Measurements from ENCODE around the gene UMAD1. TPM values are rescaled to one million over a fixed set of nuclear protein-coding genes. Genes with fewer than 3 reads are reported as not detected.

UMAD1 gene
- total RNA-seq, 2 donors from 2014 or later = 12.9 to 23.9 TPM

DNA sequence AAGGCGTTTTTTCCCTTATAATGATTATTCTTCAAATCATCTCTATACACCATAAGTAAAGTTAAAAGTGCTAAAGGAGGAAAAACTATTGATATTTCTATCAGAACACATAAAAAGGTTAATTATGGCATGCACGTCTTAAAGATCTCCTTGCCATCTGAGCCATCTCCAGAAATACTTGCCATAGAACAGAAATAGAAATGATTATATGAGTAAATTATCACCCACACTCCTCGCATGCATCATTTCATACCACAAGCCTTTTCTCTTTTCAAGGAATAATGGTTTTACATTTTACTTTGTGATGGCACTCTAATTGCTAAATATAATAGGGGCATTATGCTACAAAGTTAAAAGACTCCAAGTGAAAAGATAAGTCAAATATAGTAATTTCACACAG lies 272.4 kb downstream of the UMAD1 start:
- ATAC-seq (ENCODE audit: insufficient number of reproducible peaks, low FRiP score, low read depth) (no peak), DNase-seq (ENCODE audit: low spot score) (no peak)
- Histone ChIP-seq H3K27ac (no peak overlapping the region), H3K4me1 (ENCODE audit: control insufficient read depth in 1 of 2, low read depth in 2 of 2) (no peaks in the 10 kb centered on the region), H3K4me3 (no peak overlapping the region), H3K9me3 (no peaks in the 10 kb centered on the region), H3K36me3 (no peaks in the 10 kb centered on the region), H3K27me3 (replicated peaks; ENCODE audit: insufficient read depth) (no peaks in the 10 kb centered on the region)
- TF ChIP-seq, protein P1, sequence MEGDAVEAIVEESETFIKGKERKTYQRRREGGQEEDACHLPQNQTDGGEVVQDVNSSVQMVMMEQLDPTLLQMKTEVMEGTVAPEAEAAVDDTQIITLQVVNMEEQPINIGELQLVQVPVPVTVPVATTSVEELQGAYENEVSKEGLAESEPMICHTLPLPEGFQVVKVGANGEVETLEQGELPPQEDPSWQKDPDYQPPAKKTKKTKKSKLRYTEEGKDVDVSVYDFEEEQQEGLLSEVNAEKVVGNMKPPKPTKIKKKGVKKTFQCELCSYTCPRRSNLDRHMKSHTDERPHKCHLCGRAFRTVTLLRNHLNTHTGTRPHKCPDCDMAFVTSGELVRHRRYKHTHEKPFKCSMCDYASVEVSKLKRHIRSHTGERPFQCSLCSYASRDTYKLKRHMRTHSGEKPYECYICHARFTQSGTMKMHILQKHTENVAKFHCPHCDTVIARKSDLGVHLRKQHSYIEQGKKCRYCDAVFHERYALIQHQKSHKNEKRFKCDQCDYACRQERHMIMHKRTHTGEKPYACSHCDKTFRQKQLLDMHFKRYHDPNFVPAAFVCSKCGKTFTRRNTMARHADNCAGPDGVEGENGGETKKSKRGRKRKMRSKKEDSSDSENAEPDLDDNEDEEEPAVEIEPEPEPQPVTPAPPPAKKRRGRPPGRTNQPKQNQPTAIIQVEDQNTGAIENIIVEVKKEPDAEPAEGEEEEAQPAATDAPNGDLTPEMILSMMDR (IDR thresholded peaks at IDR 0.05) = no peak

DNA sequence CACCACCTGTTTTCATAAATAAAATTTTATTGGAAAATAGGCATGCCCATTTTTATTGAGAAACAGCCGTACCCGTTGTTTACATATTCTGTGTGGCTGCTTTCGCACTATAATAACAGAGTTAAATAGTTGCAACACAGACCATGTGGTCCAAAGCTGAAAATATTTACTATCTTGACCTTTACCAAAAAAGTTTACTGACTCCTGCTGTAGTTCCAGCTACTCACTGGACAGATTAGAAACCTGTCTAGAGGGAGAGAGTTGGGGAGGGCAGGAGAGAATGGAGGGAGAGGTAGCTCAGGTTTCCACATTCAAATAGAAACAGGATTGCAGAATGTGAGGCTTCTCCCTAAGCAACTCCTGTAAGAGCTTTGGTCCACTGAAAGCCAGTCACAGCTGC lies 273.0 kb downstream of the UMAD1 start:
- ATAC-seq (ENCODE audit: insufficient number of reproducible peaks, low FRiP score, low read depth) (no peak), DNase-seq (ENCODE audit: low spot score) (no peak)
- TF ChIP-seq, protein P1 (IDR thresholded peaks at IDR 0.05) = no peak
- Histone ChIP-seq H3K27ac (no peak overlapping the region), H3K9me3 (no peaks in the 10 kb centered on the region), H3K27me3 (replicated peaks; ENCODE audit: insufficient read depth) (no peaks in the 10 kb centered on the region), H3K36me3 (no peaks in the 10 kb centered on the region), H3K4me1 (ENCODE audit: control insufficient read depth in 1 of 2, low read depth in 2 of 2) (no peaks in the 10 kb centered on the region), H3K4me3 (no peak overlapping the region)

DNA sequence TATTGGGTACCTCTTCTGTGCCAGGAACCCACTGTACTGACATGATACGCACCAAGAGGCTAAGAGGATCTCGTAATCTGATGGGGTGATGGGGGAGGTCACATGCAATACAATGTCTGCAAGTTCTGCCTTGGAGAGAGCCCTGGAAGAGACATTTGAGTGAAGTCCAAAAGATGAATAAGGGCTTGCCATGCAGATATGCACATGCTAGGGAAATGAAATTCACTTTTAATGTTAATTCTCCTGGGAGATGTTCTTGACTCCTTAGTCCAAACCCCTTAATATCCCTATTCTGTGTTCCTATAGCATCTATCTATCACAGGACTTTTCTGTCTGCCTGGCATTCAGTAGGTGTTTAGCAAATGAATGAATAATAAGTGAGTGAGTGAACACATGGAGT lies 274.0 kb downstream of the UMAD1 start:
- H3K4me3 ChIP-seq = no peak overlapping the region
- H3K36me3 ChIP-seq = no peaks in the 10 kb centered on the region
- no peak for DNase-seq (ENCODE audit: low spot score)
- TF ChIP-seq, protein P1 (IDR thresholded peaks at IDR 0.05) = no peak
- no peak overlapping the region for H3K27ac ChIP-seq
- no peaks in the 10 kb centered on the region for H3K9me3 ChIP-seq
- ATAC-seq (ENCODE audit: insufficient number of reproducible peaks, low FRiP score, low read depth) = no peak
- H3K4me1 ChIP-seq (ENCODE audit: control insufficient read depth in 1 of 2, low read depth in 2 of 2) = no peaks in the 10 kb centered on the region
- no peaks in the 10 kb centered on the region for H3K27me3 ChIP-seq (replicated peaks; ENCODE audit: insufficient read depth)

DNA sequence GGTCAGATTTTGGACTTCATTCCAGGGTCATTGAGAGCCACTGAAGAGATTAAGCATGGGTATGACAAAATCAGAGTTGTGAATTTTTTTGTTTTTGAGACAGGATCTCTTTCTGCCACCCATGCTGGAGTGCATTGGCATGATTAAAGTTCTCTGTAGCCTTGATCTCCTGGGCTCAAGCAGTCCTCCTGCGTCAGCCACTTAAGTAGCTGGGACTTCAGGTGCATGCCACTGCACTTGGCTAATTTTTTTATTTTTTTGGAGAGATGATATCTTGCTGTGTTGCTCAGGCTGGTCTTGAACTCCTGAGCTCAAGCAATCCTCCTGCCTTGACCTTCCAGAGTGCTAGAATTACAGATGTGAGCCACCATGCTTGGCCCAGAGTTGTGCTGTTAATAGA lies 275.5 kb downstream of the UMAD1 start:
- Histone ChIP-seq H3K4me3 (no peak overlapping the region), H3K27ac (no peak overlapping the region), H3K9me3 (no peaks in the 10 kb centered on the region), H3K4me1 (ENCODE audit: control insufficient read depth in 1 of 2, low read depth in 2 of 2) (no peaks in the 10 kb centered on the region), H3K36me3 (no peaks in the 10 kb centered on the region), H3K27me3 (replicated peaks; ENCODE audit: insufficient read depth) (no peaks in the 10 kb centered on the region)
- DNase-seq (ENCODE audit: low spot score) (no peak), ATAC-seq (ENCODE audit: insufficient number of reproducible peaks, low FRiP score, low read depth) (no peak)
- TF ChIP-seq, protein P1 (IDR thresholded peaks at IDR 0.05) = no peak

DNA sequence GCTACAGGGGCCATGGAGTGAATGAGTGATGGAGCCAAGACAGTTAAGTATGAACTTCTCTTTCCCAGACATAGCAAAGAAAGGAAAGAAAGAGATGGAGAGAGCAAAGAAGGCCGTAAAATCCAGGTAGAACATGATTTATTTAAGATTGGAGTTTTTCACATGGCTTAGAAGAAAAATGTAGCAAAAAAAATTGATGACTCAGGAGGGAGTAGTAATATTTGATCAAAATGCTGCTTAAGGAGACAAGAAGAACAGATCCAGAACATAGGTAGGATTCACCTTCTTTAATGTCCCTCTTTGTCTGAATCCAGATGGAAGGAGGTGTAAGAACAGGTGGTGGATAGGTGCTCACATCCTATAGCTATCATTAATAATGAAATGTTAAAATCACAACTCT lies 277.0 kb downstream of the UMAD1 start:
- no peaks in the 10 kb centered on the region for H3K4me1 ChIP-seq (ENCODE audit: control insufficient read depth in 1 of 2, low read depth in 2 of 2)
- TF ChIP-seq, protein P1 (IDR thresholded peaks at IDR 0.05) = no peak
- no peaks in the 10 kb centered on the region for H3K27me3 ChIP-seq (replicated peaks; ENCODE audit: insufficient read depth)
- ATAC-seq (ENCODE audit: insufficient number of reproducible peaks, low FRiP score, low read depth) (no peak), DNase-seq (ENCODE audit: low spot score) (no peak)
- H3K27ac ChIP-seq = no peak overlapping the region
- H3K9me3 ChIP-seq = no peaks in the 10 kb centered on the region
- H3K4me3 ChIP-seq = no peak overlapping the region
- no peaks in the 10 kb centered on the region for H3K36me3 ChIP-seq
